Measurements from ENCODE around the gene MAP3K6.

DNA sequence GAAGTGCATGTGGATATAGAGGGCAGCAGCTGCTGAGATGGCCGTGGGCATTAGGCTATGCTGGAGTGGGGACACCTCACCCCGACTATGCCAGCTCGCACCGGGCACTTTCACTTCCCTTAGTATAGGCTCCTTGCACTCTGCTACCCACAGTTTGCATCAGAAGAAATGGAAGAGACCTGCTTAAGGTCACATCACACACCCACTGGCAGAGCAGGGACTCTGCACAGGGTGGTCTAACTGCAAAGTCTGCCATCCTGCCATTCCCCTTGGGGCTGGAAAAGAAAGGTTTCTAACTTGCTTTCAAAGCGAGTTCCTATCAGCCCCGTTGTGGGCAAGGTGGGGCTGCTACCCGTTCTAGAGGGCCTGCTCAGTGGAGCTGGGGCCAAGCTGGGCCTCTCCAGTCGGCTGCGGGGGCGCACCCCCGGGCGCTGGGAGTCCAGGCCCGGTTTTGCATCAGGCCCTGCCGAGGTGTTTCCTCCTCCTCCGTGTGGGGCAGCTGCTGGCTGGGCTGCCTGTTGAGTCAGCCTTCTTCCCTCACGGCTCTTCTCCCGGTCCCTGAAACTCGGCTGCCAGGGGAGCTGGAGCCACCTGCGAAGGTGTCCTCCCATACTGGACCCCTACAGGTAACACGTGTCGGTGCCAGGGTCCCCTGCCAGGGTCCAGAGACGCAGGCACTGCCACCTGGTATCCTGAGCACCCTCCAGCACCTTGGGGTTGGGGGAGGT lies 25.1 kb downstream of the MAP3K6 start, which contains the start of gene SYTL1:
- TF ChIP-seq, protein P1, sequence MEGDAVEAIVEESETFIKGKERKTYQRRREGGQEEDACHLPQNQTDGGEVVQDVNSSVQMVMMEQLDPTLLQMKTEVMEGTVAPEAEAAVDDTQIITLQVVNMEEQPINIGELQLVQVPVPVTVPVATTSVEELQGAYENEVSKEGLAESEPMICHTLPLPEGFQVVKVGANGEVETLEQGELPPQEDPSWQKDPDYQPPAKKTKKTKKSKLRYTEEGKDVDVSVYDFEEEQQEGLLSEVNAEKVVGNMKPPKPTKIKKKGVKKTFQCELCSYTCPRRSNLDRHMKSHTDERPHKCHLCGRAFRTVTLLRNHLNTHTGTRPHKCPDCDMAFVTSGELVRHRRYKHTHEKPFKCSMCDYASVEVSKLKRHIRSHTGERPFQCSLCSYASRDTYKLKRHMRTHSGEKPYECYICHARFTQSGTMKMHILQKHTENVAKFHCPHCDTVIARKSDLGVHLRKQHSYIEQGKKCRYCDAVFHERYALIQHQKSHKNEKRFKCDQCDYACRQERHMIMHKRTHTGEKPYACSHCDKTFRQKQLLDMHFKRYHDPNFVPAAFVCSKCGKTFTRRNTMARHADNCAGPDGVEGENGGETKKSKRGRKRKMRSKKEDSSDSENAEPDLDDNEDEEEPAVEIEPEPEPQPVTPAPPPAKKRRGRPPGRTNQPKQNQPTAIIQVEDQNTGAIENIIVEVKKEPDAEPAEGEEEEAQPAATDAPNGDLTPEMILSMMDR (IDR thresholded peaks at IDR 0.05) = no peak
- no peak for TF ChIP-seq POLR2A (IDR thresholded peaks at IDR 0.05)

Measured in lower leg skin (tissue), 3 donors.